Measurements from ENCODE around the gene LONP2. TPM values are rescaled to one million over a fixed set of nuclear protein-coding genes. Genes with fewer than 3 reads are reported as not detected.

LONP2 gene
- total and polyA plus RNA-seq, 2 of the 13 experiments (the other 11 are each of a cell fraction or from before 2014, with no cell fraction given) = 39.2 to 63.3 TPM

DNA sequence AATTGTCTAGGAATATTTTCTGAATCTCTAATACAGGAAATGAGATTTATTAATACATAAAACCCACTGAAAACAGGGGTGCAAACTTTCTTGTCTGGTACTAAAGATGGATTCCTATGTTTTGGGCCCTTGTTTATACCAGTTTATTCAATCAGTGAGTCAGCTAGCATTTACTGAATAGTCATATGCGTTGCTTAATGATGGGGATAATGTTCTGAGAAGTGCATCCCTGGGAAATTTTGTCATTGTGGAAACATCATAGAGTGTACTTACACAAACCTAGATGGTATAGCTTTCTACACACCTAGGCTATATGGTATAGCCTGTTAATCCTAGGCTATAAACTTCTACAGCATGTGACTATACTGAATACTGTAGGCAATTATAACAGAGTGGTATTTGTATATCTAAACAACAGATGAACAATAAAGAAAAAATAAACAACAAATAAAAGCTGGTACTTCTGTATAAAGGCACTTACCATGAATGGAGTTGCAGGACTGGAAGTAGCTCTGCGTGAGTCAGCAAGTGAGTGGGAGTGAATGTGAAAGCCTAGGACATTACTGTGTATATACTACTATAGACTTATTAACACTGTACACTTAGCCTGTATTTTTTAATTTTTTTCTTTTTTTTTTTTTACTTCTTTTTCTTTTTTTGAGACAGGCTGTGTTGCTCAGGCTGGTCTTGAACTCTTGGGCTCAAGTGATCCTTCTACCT, 77.4 kb downstream of the LONP2 start:
- Histone ChIP-seq H3K4me1 (ENCODE audit: insufficient read depth, low read length) (no peaks in the 10 kb centered on the region), H3K27ac (ENCODE audit: extremely low read length, insufficient read depth, low read length) (no peak overlapping the region), H2AFZ (ENCODE audit: low read length) (no peak overlapping the region), H3K9me3 (ENCODE audit: low read length) (no peaks in the 10 kb centered on the region), H3K27me3 (ENCODE audit: control insufficient read depth in 1 of 2, insufficient read depth in 2 of 2, low read length in 2 of 2) (no peaks in the 10 kb centered on the region), H3K9ac (ENCODE audit: insufficient read depth, low read depth, low read length) (no peak overlapping the region), H4K20me1 (ENCODE audit: insufficient read depth, low read length) (no peaks in the 10 kb centered on the region), H3K36me3 (replicated peaks in 1 of 2; ENCODE audit: control insufficient read depth in 1 of 2, insufficient read depth in 2 of 2, low read length in 2 of 2) (peaks cover 3 to 37% of the 10 kb centered on the region in 2 experiments), H3K79me2 (ENCODE audit: insufficient read depth, low read length) (no peaks in the 10 kb centered on the region), H3K4me3 (replicated peaks in 1 of 3; ENCODE audit: insufficient read depth in 1 of 3, low read depth in 2 of 3, low read length in 3 of 3) (no peak overlapping the region), H3K4me2 (ENCODE audit: low read depth, low read length) (no peak overlapping the region)
- no TSS peak for BruUV-seq (replicated peaks)
- CTCF ChIA-PET (ENCODE audit: low intra/inter-chr PET ratio, low total read pairs) = no interaction called here
- no peak for TF ChIP-seq SRSF4 (IDR thresholded peaks at IDR 0.05; ENCODE audit: low read depth, low read length, poor library complexity, severe bottlenecking)
- no peak for TF ChIP-seq ZMYM4 (CRISPR knock-in tag; IDR thresholded peaks at IDR 0.05)
- TF ChIP-seq ZFP36 (IDR thresholded peaks at IDR 0.05; ENCODE audit: borderline replicate concordance, low read depth, low read length, partially characterized antibody) = no peak
- no peak for TF ChIP-seq ZNF562 (CRISPR knock-in tag; IDR thresholded peaks at IDR 0.05; ENCODE audit: borderline replicate concordance)
- TF ChIP-seq, protein P1, sequence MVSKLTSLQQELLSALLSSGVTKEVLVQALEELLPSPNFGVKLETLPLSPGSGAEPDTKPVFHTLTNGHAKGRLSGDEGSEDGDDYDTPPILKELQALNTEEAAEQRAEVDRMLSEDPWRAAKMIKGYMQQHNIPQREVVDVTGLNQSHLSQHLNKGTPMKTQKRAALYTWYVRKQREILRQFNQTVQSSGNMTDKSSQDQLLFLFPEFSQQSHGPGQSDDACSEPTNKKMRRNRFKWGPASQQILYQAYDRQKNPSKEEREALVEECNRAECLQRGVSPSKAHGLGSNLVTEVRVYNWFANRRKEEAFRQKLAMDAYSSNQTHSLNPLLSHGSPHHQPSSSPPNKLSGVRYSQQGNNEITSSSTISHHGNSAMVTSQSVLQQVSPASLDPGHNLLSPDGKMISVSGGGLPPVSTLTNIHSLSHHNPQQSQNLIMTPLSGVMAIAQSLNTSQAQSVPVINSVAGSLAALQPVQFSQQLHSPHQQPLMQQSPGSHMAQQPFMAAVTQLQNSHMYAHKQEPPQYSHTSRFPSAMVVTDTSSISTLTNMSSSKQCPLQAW (CRISPR knock-in tag; IDR thresholded peaks at IDR 0.05) = no peak
- no peak for TF ChIP-seq ZNF224 (CRISPR knock-in tag; IDR thresholded peaks at IDR 0.05)
- TF ChIP-seq TP53 (CRISPR knock-in tag; conservative IDR thresholded peaks at IDR 0.05) = no peak
- no peak for TF ChIP-seq NPAS2 (CRISPR knock-in tag; IDR thresholded peaks at IDR 0.05; ENCODE audit: borderline replicate concordance)
- TF ChIP-seq, protein P2, sequence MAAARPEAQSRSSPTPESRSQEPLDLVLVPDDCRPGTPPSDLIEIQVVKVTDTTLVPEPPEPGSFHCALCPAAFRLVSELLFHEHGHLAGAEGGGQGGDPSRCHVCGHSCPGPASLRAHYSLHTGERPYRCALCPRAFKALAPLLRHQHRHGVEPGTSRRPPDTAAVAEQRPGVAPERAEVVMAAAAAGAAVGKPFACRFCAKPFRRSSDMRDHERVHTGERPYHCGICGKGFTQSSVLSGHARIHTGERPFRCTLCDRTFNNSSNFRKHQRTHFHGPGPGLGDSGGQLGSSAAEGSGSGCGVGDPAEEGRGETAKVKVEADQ (CRISPR knock-in tag; IDR thresholded peaks at IDR 0.05; ENCODE audit: borderline replicate concordance) = no peak
- no peak for TF ChIP-seq ZFX (CRISPR knock-in tag; IDR thresholded peaks at IDR 0.05; ENCODE audit: low read depth)
- TF ChIP-seq NR2C2 (CRISPR knock-in tag; IDR thresholded peaks at IDR 0.05; ENCODE audit: borderline replicate concordance) = no peak
- TF ChIP-seq, protein P3, sequence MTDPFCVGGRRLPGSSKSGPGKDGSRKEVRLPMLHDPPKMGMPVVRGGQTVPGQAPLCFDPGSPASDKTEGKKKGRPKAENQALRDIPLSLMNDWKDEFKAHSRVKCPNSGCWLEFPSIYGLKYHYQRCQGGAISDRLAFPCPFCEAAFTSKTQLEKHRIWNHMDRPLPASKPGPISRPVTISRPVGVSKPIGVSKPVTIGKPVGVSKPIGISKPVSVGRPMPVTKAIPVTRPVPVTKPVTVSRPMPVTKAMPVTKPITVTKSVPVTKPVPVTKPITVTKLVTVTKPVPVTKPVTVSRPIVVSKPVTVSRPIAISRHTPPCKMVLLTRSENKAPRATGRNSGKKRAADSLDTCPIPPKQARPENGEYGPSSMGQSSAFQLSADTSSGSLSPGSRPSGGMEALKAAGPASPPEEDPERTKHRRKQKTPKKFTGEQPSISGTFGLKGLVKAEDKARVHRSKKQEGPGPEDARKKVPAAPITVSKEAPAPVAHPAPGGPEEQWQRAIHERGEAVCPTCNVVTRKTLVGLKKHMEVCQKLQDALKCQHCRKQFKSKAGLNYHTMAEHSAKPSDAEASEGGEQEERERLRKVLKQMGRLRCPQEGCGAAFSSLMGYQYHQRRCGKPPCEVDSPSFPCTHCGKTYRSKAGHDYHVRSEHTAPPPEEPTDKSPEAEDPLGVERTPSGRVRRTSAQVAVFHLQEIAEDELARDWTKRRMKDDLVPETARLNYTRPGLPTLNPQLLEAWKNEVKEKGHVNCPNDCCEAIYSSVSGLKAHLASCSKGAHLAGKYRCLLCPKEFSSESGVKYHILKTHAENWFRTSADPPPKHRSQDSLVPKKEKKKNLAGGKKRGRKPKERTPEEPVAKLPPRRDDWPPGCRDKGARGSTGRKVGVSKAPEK (CRISPR knock-in tag; IDR thresholded peaks at IDR 0.05; ENCODE audit: borderline replicate concordance) = no peak
- no peak for TF ChIP-seq TSC22D2 (CRISPR knock-in tag; IDR thresholded peaks at IDR 0.05; ENCODE audit: borderline replicate concordance)
- TF ChIP-seq IRX3 (CRISPR knock-in tag; IDR thresholded peaks at IDR 0.05; ENCODE audit: borderline replicate concordance, low read depth) = no peak
- POLR2A ChIA-PET = no interaction called here
- no peak for DNase-seq (ENCODE audit: low spot score)
- FAIRE-seq = no peak
- in situ Hi-C loops (cut with HindIII; ENCODE audit: extremely low pct_ligation_motif_present, low pct_unique_long_range_greater_than_20kb) (no loop called here), intact Hi-C loops (cut with micrococcal nuclease; ENCODE audit: unreplicated experiment) (no loop called here)
- WGBS (ENCODE audit: low lambda C conversion rate) = 97% methylated on average over 2 of the region's 2 CpGs
- no peak for ATAC-seq
